GM19324 (cell line): ENCODE results near the gene CSAD.

ENCODE experiments used
- ATAC-seq: cut with Tn5 transposase; IDR thresholded peaks from one replicate; pipeline ENCODE4 v1.9.1; 2021; ENCODE audit warnings: mild to moderate bottlenecking, moderate library complexity; ENCODE audit not compliant: unreplicated experiment, low FRiP score

Gene CSAD

DNA sequence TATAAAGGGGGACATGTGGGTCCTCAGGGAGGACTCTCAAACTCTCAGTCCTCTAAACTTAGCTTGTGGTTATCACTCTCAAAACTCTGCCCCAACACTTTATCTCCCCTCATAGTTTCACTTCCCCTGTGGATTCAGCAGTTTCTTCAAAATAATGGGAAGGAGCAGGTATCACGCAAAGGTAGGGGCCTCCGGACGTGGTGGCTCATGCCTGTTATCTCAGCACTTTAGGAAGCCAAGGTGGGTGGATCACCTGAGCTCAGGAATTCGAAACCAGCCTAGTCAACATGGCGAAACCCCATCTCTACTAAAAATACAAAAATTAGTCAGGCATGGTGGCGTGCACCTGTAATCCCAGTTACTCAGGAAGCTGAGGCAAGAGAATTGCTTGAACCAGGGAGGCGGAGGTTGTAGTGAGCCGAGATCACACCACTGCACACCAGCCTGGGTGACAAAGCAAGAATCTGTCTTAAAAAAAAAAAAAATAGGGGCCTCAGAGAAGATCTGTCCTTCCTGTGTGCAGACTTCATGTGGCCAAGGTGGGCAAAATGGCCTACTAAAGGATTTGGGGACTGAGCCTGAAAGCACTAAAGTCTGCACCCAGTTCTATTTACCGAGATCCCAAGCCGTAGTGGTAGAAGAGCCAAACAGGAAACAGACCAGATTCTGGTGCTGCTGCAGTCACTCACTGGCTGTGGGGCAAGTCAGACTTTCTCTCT is 19.9 kb upstream of the CSAD start:
- peak; percentile 65 for ATAC-seq

GRCh38 chr12:53200107-53200457 is 19.4 kb upstream of the CSAD start:
- no peak for ATAC-seq

- no peak for ATAC-seq
Measured at GRCh38 chr12:53199700-53200099, 19.0 kb upstream of the CSAD start.

- ATAC-seq: no peak
Measured at GRCh38 chr12:53198486-53199110, 17.9 kb upstream of the CSAD start.

DNA sequence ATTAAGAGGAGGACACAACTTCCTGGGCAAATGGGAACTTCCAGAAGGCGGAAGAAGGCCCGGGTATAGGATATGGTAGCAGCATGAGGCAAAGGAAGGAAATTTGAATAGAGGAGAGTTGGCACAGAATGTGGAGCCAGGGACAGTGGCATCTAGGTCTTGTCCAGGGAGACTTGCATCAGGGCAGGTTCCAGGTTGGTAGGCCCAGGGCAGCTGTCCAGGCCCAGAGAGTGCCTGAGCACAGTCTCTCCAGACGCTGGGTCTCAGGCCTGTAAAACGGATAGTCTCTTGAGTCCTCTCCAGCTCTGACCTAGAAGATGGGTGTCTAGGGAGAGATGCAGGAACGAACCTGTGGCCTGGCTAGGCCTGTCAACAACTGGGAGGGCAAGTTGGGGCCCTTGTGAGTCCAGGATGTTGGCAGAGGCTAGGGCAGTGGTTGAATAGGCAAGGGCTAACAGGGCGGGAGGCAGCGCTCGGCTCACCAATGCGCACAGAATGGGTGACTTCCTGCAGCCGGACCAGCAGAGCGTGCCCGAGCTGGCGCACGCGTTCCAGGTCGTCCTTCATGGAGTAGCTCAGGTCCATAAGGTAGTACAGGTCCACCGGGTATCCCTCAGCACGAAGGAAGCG is 16.4 kb upstream of the CSAD start:
- ATAC-seq: no peak

- ATAC-seq: no peak
Measured at GRCh38 chr12:53196486-53196885, 15.8 kb upstream of the CSAD start.

- ATAC-seq: no peak
Measured at GRCh38 chr12:53195516-53196420, 15.0 kb upstream of the CSAD start.

- ATAC-seq: no peak
Measured at GRCh38 chr12:53194973-53195372, 14.2 kb upstream of the CSAD start.

DNA sequence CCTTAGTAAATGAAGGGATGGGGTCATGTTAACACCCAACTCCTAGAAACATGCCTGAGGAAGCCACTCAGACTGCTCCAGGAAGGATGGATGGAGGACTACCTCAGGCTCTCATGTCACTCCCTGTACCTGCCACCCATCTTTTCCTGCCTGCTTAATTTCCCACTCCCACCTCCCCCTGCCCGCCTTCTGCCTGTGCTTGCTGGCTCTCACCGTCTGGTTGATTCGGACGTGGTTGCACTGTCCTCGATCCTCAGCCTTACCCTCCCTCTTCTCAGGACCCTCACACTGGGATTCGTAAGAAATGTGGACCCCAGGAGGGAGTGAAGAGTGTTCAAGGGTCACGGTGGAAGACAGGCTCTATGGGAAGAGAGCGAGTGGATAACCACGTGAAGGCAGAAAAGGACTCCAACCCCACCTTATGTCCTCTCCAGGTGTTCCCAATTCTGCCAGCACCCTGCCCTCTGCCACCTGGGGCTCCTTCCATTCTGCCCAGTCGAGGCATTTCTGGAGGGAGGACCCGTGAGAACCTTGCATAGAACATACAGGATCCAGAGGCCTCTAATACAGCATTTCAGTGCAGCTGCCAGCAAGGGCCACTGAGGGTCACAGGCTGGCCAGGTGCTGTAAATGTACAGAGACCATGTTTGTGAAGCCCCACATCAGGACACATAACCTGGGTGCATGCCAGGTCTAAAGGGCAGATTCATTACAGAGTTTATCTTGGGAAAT is 13.4 kb upstream of the CSAD start:
- no peak for ATAC-seq

DNA sequence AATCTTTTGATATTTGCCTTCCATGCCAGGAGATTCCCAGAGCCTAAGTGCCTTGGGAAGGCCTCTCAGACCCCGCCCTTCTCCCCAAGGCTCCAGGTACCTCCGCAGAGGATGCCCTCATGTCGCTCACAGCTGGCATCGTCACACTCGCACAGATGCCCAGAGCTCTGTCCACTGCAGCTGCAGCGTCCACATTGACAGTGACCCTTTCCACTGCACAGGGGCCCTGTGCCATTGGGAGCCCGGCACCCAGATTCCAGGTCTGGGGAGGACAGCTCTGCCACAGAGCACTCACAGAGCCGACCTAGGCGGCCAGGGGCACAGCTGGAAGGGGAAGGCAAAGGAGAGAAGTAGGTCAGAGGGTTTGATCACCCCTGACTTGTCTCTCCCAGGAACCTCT is 12.3 kb upstream of the CSAD start:
- no peak for ATAC-seq

DNA sequence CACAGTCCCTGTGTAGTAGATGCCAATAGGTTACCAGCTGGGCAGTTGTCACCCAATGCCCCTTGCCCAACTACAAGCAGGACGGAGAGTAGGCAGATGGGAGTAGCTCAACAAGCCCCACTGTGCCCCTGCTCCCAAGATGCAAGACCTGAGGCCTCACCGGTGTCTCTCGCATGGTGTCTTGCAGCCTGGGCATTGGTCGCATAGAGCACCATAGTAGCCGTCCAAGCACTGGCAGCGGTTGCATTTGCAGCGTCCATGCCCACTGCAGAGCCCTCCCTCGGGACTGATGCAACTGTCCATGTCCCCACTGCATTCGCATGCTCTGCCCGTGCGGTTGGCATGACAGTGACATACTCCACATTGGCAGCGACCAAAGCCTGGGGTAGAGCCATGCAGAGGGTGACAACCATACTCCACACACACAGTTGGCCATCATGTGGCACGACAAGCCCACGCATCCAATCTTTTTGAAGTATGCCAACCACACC is 11.9 kb upstream of the CSAD start:
- no peak for ATAC-seq

- ATAC-seq: no peak
Measured at GRCh38 chr12:53191885-53192530, 11.3 kb upstream of the CSAD start.

DNA sequence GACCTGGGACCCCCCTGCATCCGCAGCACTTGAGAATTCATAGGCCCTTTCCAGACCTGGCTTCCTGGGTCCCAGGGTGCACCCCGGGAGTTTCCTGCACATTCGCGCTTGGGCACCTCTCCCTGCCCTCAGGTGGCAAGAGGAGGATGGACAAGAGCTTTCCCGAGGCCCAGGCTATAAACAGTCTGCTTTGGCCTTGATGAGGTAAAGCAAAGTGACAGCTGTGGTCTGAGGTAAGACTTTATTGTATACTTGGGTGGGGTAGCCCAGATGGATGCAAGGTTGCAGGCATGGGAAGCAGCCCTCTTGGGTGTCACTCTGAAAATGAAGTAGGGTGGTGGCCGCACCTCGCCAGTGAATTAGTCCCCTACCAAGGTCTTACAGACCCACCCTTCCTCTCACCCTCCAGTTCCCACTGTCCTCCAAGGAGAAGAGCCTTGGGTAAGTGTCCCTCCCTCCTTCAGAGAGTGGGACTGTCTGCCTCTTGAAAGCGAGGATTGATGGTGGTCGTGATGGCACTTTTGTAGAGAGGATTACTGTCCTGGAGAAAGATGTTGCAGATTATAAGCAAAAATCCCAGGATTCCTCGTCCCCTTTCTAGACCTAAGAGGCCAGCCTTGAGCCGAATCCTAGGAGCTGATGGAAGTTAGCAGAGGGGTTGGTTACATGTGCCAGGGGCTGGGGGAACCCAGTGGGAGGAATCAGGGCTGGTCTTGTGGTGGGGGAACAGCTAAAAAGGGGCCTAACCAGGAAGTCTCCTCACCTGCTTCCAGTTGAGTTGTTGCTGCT is 10.6 kb upstream of the CSAD start:
- no peak for ATAC-seq

- ATAC-seq: no peak
Measured at GRCh38 chr12:53190108-53190729, 9.5 kb upstream of the CSAD start.

DNA sequence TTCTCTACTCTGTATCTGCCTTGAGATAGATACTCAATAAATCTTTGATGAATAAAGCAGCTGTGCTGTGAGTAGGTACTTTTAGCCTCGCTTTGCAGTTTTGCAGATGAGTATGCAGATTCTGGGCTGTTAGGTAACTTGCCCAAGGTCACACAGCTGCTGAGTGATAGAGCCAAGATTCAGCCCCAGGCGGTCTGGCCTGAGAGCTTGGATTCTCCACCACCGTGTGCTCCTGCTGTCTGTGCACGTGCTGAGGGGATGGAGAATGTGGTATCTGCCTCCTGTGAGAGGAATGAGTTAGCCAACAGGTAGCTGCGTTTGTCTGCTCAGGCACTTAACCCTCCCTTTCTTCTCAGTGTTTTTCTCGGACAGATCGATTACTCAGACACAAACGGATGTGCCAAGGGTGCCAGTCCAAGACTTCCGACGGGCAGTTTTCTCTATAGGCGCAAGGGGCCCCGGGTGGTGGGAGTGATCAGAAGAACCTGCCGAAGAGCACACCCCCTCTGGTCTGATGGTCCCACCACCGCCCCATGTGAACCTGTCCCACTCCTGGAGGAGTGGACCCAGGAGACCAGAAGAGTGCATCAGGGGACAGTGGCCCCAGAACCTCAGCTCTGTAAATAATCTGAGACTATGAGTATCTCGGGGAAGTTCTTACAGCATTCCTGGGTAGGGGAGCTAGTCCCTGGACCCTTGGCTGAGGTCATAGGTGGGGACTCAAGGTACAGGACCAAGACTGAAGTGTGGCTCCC is 6.6 kb upstream of the CSAD start:
- ATAC-seq: no peak

DNA sequence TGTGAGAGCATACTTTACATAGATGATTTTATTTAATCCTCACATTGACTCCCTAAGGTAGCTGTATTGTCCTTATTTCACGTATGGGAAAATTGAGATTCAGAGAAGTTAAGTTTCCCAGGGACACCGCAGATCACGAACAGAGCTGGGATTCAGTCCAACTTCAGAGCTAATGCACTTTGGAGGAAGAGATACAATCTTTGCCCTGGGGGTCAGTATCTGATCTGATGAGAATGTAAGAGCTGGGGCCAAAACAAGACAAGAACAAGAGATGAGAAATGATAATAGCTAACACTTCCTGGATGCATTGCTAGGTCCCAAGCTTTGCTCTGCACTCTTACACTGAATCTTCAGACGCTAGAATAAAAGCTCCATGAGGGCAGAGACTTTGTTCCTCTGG is 6.0 kb upstream of the CSAD start:
- no peak for ATAC-seq

DNA sequence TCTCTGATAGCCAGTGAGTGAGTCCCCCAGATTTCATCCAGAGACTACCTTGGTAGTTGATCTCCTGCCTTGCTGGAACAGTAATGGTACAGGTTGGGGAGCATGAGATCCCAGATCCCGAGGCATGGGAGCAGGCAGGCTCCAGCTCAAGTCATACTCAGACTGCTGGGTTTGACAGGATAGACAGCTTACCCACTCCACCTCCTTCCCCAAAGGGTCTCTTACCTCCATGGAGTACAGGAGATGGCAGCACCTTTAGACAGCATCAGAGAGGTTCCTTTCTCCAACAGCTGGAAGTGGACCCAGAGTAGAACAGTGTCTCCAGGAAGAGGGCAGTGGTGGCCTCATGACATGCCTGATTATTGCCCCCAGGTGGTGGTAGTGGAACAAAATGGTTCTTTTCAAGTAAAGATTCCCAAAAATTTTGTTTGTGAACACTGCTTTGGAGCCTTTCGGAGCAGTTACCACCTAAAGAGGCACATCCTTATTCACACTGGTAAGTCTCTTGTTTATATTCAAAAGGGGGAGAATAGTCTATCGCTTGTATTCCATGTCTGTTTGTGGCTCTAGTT is 4.9 kb upstream of the CSAD start:
- ATAC-seq: no peak
